Astrocyte of the spinal cord (primary cell): ENCODE results near the gene GAS7.

Source experiments
- DNase-seq: peaks from one replicate; pipeline ENCODE4 v3.0.0; 2011; ENCODE audit warnings: low read depth, low spot score
- H3K4me3 ChIP-seq: 2 replicates; pipeline ENCODE4 v1.5.1; 2011; ENCODE audit warnings: low read depth, mild to moderate bottlenecking, low read length, moderate library complexity
- CTCF ChIP-seq: IDR thresholded peaks from 2 replicates; pipeline ENCODE4 v1.5.1; 2012; ENCODE audit warnings: low read depth, mild to moderate bottlenecking, low read length, inconsistent platforms
- in situ Hi-C: cut with HindIII; loops from 2 replicates; pipeline ENCODE4 v1.10.0; 2017; ENCODE audit warnings: low sequenced_read_pairs

Gene GAS7

GRCh38 chr17:10177131-10177912 is 21.1 kb downstream of the GAS7 start:
- H3K4me3 ChIP-seq: no peak overlapping the region
- DNase-seq: no peak
- in situ Hi-C loops: no loop called here
- no peak for TF ChIP-seq CTCF

GRCh38 chr17:10173913-10174312 is 24.5 kb downstream of the GAS7 start:
- DNase-seq: no peak
- no peak overlapping the region for H3K4me3 ChIP-seq
- no peak for TF ChIP-seq CTCF
- in situ Hi-C loops: no loop called here

- in situ Hi-C loops: no loop called here
- no peak for DNase-seq
- no peak for TF ChIP-seq CTCF
- H3K4me3 ChIP-seq: no peak overlapping the region
These were observed 25.6 kb downstream of the GAS7 start for GRCh38 chr17:10172778-10173177.

- H3K4me3 ChIP-seq: no peak overlapping the region
- TF ChIP-seq CTCF: no peak
- in situ Hi-C loops: no loop called here
- no peak for DNase-seq
These were observed 26.1 kb downstream of the GAS7 start for GRCh38 chr17:10172241-10172741.

GRCh38 chr17:10171581-10171981 is 26.8 kb downstream of the GAS7 start:
- H3K4me3 ChIP-seq: no peak overlapping the region
- in situ Hi-C loops: no loop called here
- DNase-seq: no peak
- no peak for TF ChIP-seq CTCF

GRCh38 chr17:10171122-10171571 is 27.3 kb downstream of the GAS7 start:
- in situ Hi-C loops: no loop called here
- DNase-seq: no peak
- no peak for TF ChIP-seq CTCF
- no peak overlapping the region for H3K4me3 ChIP-seq
